Activated CD8-positive, alpha-beta memory T cell treated with anti-CD3 and anti-CD28 coated beads for 48 hours (primary cell): ENCODE measurements around the gene ATG16L2.
"Not testable (repeated sequence)": the region's sequence is repeated elsewhere in the genome, so short reads cannot be mapped to it uniquely, and the experiment has no call there.

ENCODE experiments used
- DNase-seq, 3 experiments: peaks; one replicate each; pipeline ENCODE4 v3.0.0-alpha.2; 2020; ENCODE audit warnings: low read depth in 2 of 3, low spot score in 2 of 3

Gene ATG16L2

GRCh38 chr11:72824811-72825505 is 10.7 kb downstream of the ATG16L2 start:
- no peak for DNase-seq

DNA sequence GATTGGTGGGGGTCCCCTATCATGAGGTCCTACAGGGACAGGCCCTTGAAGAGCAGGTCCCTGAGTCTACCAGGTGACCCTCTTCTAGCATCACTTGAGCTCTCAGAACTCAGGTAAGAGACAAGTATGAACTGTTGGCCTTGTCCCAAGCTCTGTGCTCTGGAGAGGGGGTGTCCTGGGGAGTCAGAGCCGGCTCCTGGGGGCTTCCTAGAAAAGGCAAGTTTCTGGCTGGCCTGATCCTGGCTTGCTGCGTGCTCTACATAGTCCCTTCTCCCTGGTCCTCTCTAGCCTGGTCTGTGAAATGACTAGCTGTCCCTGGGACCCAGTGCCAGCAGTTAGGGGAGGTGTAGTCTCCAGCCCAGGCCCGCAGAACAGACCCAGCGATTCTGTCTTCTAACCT is 11.4 kb downstream of the ATG16L2 start:
- DNase-seq, result no peak

DNA sequence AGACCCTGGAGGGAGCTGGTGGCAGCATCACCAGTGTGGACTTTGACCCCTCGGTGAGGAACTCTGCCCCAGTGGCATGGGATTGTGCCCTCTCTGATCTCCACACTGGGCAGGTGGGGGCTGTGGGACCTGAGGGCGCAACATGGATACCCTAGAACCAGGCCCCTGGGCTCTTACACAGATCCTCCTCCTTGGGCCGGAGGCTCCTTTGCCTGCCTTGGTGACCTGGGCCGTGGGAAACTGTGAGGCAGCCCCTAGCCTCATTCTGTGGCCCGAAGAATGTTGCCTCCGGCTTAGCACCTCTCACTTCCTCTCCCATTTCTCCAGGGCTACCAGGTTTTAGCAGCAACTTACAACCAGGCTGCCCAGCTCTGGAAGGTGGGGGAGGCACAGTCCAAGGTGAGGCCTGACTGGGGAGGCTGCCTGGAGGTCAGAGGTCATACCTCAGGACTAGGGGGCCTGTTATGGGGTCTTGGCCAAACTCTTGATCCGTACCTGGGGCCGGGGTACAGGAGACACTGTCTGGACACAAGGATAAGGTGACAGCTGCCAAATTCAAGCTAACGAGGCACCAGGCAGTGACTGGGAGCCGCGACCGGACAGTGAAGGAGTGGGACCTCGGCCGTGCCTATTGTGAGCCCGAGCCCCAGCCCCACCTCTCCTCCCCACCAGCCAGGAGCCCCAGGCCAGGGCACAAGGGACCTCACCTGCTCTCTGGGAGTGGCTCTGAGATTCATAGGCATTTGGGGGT is 12.2 kb downstream of the ATG16L2 start:
- no peak for DNase-seq

- DNase-seq, result no peak
Observed at GRCh38 chr11:72826942-72827480, 12.8 kb downstream of the ATG16L2 start.

DNA sequence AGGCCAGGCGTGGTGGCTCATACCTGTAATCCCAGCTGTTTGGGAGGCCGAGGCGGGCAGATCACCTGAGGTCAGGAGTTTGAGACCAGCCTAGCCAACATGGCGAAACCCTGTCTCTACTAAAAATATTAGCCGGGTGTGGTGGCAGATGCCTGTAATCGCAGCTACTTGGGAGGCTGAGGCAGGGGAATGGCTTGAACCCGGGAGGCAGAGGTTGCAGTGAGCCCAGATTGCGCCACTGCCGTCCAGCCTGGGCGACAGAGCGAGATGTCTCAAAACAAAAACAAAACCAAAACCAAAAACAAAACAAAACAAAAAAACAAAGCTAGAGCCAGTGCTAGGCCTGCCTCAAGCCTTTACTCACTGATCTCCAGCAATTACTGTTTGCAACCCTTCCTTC is 13.4 kb downstream of the ATG16L2 start:
- not testable (repeated sequence) for DNase-seq

- DNase-seq, result no peak
Observed at GRCh38 chr11:72828081-72828567, 13.9 kb downstream of the ATG16L2 start.

GRCh38 chr11:72828692-72829101 is 14.5 kb downstream of the ATG16L2 start:
- DNase-seq, result no peak

GRCh38 chr11:72829178-72829577 is 15.0 kb downstream of the ATG16L2 start:
- no peak for DNase-seq

- DNase-seq, result no peak
Observed at GRCh38 chr11:72829884-72830533, 15.8 kb downstream of the ATG16L2 start.

DNA sequence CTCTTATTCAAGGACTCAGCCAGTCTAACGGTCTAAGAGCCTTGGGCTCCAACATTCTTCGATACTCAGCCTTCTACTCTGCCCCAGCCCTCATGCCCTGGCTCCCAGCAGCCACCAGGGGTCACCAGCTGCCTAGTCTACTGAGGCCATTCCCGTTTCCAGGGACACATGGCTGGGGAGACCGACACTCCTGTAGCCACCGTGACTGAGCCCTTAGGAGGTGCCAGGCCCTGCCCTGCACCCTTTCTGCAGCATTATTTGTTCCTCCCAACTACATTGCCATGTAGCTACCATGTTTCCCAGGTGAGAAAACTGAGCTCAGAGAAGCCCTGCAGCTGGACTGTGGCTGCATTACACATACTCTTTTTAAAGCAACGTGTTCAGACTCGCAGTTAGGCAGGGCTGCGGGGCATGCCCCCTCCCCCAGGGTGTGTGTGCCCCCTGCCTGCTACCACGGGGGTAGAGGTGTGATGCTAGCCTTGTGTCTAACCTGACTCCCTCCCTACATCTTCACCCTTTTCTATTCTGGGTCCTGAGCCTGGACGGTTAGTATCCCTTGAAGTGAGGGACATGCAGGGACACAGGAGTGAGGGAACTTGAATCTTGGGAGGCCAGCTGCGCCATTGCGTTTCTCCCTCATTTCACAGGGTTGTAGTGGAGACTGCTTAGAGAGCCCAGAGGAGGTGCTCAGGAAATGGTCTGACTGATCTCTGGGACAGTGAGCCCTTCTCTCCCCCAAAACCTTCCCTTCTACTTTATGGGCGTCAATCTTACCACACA is 17.5 kb downstream of the ATG16L2 start:
- DNase-seq, result no peak

- no peak for DNase-seq
Observed at GRCh38 chr11:72832301-72833082, 18.3 kb downstream of the ATG16L2 start.

DNA sequence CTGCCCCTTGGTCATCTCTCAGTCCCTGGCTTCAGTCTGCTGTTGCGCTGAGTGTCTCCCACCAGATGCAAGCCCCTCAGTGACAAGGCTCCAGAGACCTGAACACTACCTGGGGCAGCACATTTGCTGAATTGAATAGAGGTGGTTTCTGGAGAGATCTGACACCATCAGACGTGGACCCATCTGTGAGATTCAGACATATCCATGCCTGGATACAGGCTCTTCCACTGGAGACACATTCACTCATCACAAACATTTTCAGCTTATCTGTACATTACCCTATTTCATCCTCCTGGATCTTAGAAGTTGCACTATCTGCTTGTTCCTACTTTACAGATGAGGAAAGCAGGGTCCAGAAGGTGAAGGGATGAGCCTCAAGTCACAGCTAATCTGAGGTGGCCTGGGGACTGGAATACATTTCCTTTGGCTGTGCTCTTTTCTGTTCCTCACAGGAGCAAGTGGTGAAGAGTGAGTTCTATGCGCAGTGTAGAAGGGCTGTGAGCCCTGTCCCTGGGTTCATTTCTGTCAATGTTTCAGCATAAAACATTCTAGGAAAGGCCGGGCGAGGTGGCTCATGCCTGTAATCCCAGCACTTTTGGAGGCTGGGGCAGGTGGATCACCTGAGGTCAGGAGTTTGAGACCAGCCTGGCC is 19.0 kb downstream of the ATG16L2 start:
- no peak for DNase-seq

DNA sequence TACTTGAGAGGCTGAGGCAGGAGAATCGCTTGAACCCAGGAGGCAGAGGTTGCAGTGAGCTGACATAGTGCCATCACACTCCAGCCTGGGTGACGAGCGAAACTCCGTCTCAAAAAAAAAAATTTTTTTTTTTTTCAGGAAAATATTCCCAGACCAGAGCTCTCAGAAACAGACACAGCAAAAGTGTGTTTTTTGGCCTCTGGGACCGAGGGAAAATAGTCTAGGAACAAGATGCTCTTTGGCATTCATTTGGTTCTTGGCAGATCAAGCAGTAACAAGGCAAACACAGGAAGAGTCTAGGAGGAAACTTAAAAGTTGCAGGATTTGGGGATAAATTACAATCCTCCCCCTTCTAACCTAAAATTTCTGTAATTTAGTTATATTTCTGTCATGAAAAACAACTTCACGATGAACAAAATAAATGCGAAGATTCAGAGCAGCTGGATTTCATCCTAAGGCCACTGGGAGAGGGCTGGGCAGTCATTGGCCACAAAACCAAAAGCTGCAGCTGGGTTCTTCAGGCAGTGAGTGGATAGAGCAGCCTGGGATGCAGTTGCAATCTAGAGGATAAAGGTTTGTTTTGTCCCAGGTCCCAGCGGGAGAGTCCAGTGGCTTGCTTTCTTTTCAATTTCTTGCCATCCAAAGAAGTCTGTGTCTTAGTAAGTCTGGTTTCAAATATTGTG is 19.7 kb downstream of the ATG16L2 start:
- DNase-seq, result no peak

- DNase-seq, result no peak
Observed at GRCh38 chr11:72834905-72835304, 20.7 kb downstream of the ATG16L2 start.

DNA sequence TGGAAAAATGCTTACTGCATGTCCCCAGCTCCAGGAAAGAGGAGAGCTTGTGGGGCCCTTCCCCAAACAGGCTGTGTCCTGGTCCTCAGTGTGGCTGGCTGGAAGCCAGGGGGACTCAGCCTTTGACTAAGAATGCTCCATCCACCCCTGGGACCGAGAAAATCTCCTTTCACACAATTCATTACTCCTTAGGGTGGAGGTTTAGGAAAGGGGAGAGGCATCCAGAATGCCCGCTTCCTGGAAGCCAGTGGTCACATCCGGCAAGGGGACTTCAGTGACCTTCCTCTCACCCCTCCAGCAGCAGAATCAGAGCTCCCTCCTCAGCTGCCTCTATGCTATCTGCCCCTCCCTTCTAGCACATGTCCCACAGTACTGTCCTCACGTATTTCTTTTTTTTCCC is 21.9 kb downstream of the ATG16L2 start:
- no peak for DNase-seq

DNA sequence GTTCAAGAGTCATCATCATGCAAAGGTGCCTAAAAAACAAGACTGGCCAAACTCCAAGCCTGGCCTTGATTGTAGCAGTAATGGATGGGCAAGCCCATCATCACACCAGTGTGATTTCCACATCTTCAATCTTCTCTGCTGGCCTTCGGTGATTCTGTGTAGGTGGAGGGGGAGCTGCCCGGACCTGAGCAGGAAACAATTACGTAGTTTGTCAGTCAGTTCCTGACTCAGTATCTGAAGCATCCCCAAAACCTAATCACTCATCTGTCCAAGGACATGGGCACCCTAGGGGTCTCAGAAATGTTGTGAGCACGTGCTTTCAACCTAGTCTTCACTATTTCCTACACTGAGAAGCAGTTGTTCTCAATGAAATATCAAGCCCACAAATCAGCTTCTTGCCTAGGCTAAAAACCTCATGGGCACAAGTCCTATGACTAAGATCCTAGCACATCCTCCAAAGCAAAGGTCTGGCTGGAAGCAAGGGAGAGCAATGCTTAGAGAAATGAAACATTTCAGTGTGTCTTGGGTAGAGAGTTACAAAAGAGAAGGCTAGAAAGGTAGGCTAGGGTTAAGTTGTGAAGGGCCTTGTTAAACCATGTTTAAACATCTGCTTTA is 24.6 kb downstream of the ATG16L2 start:
- no peak for DNase-seq

DNA sequence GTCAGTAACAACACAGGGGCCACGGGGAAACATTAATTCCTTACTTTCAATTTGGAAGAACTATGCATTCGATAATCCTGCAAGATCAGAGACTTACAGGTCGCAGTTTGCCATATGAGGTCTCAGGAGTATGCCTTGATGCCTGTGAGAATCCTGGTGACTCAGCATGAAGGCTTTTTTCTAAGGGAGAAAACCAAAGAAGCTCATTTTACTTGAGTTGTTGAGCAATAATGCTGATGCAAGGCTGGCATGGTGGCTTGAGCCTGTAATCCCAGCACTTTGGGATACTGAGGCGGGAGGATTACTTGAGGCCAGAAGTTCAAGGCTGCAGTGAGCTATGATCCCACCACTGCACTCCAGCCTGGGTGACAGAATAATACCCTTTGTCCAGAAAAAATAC is 26.6 kb downstream of the ATG16L2 start:
- DNase-seq, result no peak

DNA sequence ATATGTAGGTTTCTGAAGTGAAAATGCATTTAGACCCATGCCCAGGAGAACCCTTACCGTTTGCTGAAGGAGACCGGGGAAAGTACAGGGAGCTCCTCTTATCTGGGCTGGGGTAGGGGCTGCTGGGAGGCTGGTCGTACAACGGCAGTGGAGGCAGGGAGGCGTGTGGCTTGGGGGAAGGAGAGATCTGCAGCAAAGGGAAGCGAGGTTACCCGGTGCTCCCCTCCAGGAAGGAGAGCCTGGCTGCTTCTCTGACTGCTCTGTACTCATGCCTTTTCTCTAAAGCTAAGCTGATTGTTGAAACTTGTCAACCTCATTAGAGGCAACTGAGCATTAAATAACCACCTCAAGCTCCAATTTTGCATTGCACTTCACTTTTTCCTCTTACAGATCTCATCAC is 27.2 kb downstream of the ATG16L2 start:
- no peak for DNase-seq

GRCh38 chr11:72842126-72842525 is 27.9 kb downstream of the ATG16L2 start:
- no peak for DNase-seq
